ENCODE measurements around the gene GARIN5B. TPM values are rescaled to one million over a fixed set of nuclear protein-coding genes. Genes with fewer than 3 reads are reported as not detected.

The GARIN5B gene
- polyA plus RNA-seq, 1 of the 3 experiments (the other 2 are of a cell fraction) = not detected

GRCh38 chr19:55308281-55308680, 54.8 kb downstream of the GARIN5B start:
- Histone ChIP-seq H3K4me3 (ENCODE audit: low read depth in 2 of 2, low read length in 1 of 2) (no peak overlapping the region), H3K4me1 (ENCODE audit: control insufficient read depth in 1 of 2, insufficient read depth in 2 of 2, low read depth in 1 of 2, low read length in 1 of 2) (no peaks in the 10 kb centered on the region), H2AFZ (ENCODE audit: low read depth) (no peak overlapping the region), H3K4me2 (no peak overlapping the region), H4K20me1 (ENCODE audit: insufficient read depth) (no peaks in the 10 kb centered on the region), H3F3A (replicated peaks; ENCODE audit: insufficient read depth) (no peaks in the 10 kb centered on the region), H3K9me2 (no peaks in the 10 kb centered on the region), H3K9me3 (no peaks in the 10 kb centered on the region), H3K9ac (no peak overlapping the region), H3K79me2 (ENCODE audit: insufficient read depth) (no peaks in the 10 kb centered on the region), H3K27me3 (ENCODE audit: insufficient read depth) (no peaks in the 10 kb centered on the region), H3K27ac (ENCODE audit: low read depth in 2 of 2, low read length in 1 of 2) (no peak overlapping the region), H3K36me3 (replicated peaks in 1 of 2; ENCODE audit: control insufficient read depth in 1 of 2, insufficient read depth in 2 of 2, low read length in 1 of 2) (peaks cover 33 to 38% of the 10 kb centered on the region in 2 experiments)
- no peak for TF ChIP-seq EP300 (IDR thresholded peaks at IDR 0.05; ENCODE audit: borderline replicate concordance in 1 of 2, low read depth in 1 of 2, low read length in 1 of 2)
- no peak for TF ChIP-seq REST (IDR thresholded peaks at IDR 0.05; ENCODE audit: low read depth, low read length)
- TF ChIP-seq RCOR1 (IDR thresholded peaks at IDR 0.05; ENCODE audit: low read length) = no peak
- no peak for TF ChIP-seq USF2 (IDR thresholded peaks at IDR 0.05; ENCODE audit: borderline replicate concordance, low read depth, low read length)
- TF ChIP-seq FOSL2 (IDR thresholded peaks at IDR 0.05; ENCODE audit: borderline replicate concordance, low read depth) = no peak
- no peak for TF ChIP-seq ZBTB33 (IDR thresholded peaks at IDR 0.05; ENCODE audit: borderline replicate concordance, low read depth)
- no peak for TF ChIP-seq YY1 (IDR thresholded peaks at IDR 0.05; ENCODE audit: low read depth)
- no peak for TF ChIP-seq USF1 (IDR thresholded peaks at IDR 0.05; ENCODE audit: borderline replicate concordance, low read depth)
- TF ChIP-seq TCF12 (IDR thresholded peaks at IDR 0.05) = no peak
- TF ChIP-seq TAF1 (IDR thresholded peaks at IDR 0.05; ENCODE audit: borderline replicate concordance, low read depth, low read length) = no peak
- TF ChIP-seq GABPA (IDR thresholded peaks at IDR 0.05; ENCODE audit: low read depth) = no peak
- TF ChIP-seq POLR2AphosphoS5 (IDR thresholded peaks at IDR 0.05; ENCODE audit: low read depth, low read length) = no peak
- TF ChIP-seq MEF2A (IDR thresholded peaks at IDR 0.05; ENCODE audit: borderline replicate concordance, low read depth) = no peak
- no peak for TF ChIP-seq SIN3A (IDR thresholded peaks at IDR 0.05; ENCODE audit: borderline replicate concordance, low read depth, low read length)
- TF ChIP-seq TEAD4 (IDR thresholded peaks at IDR 0.05; ENCODE audit: borderline replicate concordance, insufficient read depth) = no peak
- no peak for TF ChIP-seq MAX (IDR thresholded peaks at IDR 0.05; ENCODE audit: low read depth)
- TF ChIP-seq IRF3 (IDR thresholded peaks at IDR 0.05; ENCODE audit: low read depth, low read length) = no peak
- TF ChIP-seq NFIC (IDR thresholded peaks at IDR 0.05; ENCODE audit: borderline replicate concordance) = no peak
- TF ChIP-seq CTCF (IDR thresholded peaks at IDR 0.05) = no peak
- DNase-seq = no peak
- ChIA-PET POLR2A (no interaction called here), CTCF (no interaction called here)
- WGBS (ENCODE audit: low lambda C conversion rate) = 94% methylated on average over 10 of the region's 11 CpGs
